SKM-1 (cell line): Measurements from ENCODE around the gene ACADS.
"Not testable (repeated sequence)": the region's sequence is repeated elsewhere in the genome, so short reads cannot be mapped to it uniquely, and the experiment has no call there.

Experiments used
- DNase-seq: peaks from one replicate; lab custom pipeline; 2025; ENCODE audit not compliant: unreplicated experiment; lab: John Stamatoyannopoulos, UW

The ACADS gene

GRCh38 chr12:120726510-120726793 is 826 bp downstream of the ACADS start:
- DNase-seq: no peak

GRCh38 chr12:120726961-120727360 is 1.3 kb downstream of the ACADS start:
- no peak for DNase-seq

DNA sequence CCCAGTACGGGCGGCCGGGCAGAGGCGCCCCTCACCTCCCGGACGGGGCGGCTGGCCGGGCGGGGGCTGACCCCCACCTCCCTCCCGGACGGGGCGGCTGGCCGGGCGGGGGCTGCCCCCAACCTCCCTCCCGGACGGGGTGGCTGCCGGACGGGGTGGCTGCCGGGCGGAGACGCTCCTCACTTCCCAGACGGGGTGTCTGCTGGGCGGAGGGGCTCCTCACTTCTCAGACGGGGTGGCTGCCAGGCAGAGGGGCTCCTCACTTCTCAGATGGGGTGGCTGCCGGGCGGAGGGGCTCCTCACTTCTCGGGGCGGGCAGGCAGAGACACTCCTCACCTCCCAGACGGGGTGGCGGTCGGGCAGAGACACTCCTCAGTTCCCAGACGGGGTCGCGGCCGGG is 6.6 kb downstream of the ACADS start:
- DNase-seq: not testable (repeated sequence)

DNA sequence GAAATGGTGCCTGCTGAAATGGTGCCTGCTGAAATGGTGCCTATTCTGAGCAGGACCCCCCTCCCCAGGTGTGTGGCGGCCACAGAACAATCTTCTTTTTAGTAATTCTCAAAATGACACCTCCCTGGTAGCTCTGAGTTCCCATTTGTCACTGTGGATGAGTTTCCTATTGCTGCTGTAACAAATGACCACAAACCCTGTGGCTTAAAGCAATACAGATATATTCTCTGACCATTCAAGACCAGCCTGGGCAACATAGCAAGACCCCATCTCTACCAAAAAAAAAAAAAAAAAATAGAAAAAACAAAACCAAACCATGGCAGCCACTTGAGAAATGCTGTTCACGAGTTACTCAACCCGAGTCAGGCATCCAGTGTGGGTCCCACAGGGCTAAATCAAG is 7.9 kb downstream of the ACADS start:
- DNase-seq: no peak

DNA sequence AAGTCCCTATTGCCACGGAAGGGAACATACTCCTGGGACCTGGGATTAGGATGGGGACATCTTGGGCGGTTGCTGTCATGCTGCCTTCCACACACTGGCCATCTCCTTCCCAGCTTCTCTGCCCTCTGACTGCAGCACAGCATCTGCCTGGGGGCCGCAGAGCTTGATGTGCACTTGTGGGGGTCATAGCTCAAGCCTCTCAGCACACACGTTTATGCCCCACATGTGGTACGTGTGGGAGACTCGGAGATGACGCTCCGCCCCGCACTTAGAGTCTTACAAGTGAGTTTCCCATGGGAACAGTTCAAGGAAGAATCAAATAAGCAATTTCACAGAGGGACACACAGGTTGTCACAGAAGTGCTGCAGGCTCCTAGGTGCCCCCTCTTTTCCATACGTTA is 8.6 kb downstream of the ACADS start:
- DNase-seq: no peak

DNA sequence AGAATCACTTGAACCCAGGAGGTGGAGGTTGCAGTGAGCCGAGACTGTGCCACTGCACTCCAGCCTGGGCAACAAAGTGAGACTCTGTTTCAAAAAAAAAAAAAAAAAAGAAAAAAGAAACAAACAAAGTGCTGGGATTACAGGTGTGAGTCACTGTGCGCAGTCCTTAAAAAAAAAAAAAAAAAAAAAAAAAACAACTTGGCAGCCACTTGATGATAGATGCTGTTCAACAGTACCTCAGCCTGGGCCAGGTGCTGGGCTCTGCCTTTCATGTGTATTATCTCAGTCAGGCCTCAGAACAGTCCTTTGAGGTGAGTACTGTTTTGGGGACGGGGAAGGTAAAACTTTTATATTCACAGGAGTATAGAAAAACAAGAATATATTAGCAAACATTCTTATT is 9.6 kb downstream of the ACADS start:
- DNase-seq: no peak

DNA sequence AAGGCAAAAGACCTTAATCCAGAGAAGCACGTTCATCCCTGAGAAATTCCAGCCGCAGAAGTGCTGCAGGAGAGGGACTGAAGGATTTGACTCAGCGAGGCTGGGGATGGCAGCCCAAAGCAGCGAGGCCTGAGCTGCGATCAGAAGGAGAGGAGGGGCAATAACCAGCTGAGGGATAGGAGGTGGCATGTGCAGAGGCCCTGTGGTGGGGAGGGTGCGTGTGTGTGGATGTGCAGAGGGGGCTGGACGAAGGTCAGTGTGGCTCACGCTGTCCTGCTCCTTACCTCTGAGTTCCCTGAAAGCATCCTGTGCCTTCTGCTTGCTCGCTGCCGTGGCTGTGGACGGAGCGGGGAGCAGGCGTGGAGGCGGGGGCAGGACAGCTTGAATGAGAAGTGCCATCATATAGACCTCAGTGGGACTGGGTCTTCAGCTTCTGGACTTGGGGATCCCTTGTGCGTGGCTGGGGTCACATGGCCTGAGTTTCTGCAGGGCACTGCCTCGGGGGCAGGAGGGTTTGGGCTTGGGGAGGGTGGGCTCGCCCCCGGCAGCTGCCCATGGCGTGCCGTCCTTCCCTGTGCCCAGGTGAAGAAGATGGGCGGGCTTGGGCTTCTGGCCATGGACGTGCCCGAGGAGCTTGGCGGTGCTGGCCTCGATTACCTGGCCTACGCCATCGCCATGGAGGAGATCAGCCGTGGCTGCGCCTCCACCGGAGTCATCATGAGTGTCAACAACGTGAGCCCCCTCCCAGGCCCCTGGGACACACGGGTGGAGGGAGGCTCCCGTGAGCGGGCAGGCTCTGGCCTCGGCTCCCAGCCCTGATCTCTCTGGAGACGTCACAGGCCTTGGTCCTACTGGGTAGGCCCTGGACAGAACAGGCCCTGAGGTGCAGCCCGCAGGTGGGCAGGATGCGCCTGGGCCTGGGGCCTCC is 11.0 kb downstream of the ACADS start:
- DNase-seq: no peak

- no peak for DNase-seq
Observed at GRCh38 chr12:120737557-120738251, 12.1 kb downstream of the ACADS start.

DNA sequence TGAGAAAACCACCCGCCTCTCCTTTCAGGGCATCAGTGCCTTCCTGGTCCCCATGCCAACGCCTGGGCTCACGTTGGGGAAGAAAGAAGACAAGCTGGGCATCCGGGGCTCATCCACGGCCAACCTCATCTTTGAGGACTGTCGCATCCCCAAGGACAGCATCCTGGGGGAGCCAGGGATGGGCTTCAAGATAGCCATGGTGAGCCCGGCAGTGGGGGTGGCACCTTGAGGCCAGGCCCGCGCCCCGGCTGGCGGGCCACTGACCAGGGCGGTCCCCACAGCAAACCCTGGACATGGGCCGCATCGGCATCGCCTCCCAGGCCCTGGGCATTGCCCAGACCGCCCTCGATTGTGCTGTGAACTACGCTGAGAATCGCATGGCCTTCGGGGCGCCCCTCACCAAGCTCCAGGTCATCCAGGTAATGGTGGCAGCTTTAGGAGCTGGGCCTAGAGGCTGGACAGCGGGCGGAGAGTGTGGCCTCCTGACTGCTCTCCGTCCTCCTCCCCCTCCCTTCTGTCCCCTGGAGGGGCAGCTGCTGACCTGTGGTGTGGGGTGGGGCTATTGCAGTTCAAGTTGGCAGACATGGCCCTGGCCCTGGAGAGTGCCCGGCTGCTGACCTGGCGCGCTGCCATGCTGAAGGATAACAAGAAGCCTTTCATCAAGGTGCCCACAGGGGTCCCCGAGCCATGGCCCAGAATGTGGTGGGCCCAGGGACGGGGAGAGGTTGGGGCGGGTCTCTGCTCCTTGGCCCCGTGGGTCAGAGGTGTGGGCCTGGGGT is 12.8 kb downstream of the ACADS start:
- no peak for DNase-seq

DNA sequence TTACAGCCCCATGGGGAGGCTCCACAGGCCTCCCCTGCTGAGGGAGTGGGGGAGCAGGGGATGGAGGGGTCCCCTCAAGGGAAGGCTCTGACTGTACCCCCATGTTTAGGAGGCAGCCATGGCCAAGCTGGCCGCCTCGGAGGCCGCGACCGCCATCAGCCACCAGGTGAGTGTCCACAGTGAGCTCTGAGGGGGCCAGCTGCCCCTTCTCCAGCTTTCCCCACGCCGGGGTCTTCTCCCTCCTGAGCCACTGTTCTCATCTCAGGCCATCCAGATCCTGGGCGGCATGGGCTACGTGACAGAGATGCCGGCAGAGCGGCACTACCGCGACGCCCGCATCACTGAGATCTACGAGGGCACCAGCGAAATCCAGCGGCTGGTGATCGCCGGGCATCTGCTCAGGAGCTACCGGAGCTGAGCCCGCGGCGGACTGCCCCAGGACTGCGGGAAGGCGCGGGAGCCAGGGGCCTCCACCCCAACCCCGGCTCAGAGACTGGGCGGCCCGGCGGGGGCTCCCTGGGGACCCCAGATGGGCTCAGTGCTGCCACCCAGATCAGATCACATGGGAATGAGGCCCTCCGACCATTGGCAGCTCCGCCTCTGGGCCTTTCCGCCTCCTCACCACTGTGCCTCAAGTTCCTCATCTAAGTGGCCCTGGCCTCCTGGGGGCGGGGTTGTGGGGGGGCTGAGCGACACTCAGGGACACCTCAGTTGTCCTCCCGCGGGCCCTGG is 13.6 kb downstream of the ACADS start:
- DNase-seq: no peak

GRCh38 chr12:120739821-120740613 is 14.4 kb downstream of the ACADS start:
- no peak for DNase-seq

- no peak for DNase-seq
Observed at GRCh38 chr12:120740871-120741270, 15.2 kb downstream of the ACADS start.

DNA sequence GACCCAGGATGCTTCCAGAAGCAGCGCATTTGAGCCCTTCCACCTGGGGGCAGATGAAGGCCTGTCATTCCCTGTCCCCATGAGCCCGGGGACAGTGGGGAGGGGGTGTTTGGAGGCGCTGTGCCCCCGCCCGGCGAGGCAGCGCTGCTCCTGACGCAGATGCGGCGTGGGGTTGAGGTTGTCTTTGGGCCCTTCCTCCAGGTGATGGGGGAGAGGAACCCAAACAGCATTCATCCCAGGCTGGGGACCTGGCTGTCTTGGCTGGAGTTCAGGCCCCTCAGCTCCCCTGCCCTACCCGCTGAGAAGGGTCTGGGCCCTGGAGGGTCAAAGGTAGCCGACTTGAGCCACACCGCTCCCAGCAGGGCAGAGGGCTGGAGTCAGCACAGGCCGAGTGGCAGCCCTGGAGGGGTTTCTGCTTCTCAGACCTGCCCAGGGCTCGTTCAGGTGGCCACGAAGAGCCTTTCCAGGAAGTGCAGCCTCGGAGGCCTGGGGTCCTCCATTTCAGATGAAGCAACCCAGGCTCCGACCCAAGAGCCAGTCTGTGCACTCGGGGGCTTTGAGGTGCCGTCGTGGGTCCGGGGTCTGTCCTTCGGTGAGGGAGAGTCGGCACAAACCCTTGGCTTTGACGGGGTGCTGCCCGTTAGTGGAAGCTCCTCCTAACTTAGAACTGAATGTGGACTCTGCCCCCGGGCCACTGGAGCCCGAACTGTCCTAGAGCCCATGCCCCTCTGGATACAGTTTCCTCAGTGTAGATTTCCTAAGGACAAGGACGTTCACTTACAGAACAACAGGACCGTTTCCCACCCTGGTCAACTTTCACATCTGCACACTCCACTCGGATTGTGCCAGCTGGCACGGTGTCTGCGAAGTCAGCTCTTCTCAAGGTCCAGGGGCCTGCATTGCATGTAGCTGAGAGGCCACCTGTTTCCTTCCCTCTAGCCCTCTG is 16.1 kb downstream of the ACADS start:
- DNase-seq: no peak

DNA sequence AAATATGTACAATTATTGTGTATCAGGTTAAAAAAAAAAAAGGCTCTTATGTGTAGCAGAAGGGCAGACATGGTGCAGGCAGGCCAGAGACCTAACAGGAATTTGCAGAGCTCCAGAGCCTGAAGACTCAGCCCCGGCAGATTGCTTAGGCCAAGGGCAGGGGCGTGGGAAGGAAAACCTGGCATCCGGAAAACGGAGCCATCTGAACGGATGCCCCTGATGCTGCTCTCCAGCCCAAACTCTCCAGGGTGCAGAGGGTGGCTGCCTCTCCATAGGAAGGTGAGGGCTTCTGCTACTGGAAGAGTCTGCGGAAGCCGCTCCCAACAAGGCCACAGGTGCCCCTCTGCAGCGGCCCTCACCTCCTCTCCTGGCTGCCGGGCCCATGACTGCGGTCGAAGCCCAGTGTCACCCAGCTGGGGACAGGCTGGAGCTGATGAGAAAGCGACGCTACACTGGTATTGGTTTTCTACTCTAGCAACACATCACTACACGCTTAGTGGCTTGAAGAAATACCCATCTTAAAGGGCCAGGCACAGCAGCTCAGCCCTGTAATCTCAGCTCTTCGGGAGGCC is 19.4 kb downstream of the ACADS start:
- DNase-seq: no peak

DNA sequence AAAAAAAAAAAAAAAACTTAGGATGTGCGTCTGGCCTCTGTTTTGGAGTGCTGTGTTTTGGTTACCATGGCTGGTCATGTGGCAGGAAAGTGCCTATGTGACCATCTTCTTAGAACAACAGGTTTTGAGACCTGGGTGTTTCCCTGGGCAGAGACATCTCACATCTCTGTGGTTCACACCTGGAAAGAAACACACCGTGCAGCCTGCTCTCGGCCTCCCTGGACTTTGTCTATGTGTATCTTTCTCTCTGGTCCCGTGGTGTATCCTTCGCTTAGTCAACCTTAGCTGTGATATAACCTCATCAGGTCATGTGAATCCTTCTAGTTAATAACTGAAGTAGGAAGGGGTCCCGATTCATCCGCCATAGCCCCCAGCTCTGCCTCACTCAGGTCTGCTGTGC is 22.6 kb downstream of the ACADS start:
- no peak for DNase-seq

GRCh38 chr12:120749256-120749655 is 23.6 kb downstream of the ACADS start:
- DNase-seq: no peak

GRCh38 chr12:120750806-120751205 is 25.2 kb downstream of the ACADS start:
- DNase-seq: no peak

DNA sequence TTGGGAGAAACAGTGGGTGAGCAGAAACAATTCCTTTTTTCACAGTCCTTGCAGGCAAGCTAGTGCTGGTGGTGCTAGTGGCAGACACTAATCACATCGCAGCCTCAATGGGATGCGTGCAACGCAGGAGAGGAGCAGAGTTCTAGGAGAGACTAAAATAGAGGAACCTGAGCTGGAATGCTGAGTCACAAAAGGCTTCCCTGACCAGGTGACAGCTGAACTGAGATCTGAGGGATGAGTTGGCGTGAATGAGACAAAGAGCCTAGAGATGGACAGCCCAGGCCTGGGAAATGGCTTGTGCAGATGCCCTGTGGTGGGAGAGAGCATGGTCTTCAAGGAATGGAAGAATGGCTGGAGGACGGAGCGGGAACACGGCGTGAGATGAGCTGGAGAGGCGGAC is 25.8 kb downstream of the ACADS start:
- no peak for DNase-seq

DNA sequence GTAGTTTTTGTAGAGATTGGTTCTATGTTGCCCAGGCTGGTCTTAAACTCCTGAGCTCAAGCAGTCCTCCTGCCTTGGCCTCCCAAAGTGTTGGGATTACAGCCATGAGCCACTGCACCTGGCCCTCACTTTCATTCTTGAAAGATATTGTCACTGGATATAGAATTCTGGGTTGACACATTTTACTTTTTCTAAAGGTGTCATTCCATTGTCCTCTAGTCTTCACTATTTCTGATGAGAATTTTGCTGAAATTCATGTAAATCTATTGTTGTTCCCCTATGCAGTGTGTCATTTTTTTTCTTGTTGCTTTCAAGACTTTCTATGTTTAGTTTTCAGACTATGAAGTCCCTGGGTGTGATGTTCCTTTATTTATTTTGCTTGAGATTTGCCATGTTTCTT is 29.2 kb downstream of the ACADS start:
- no peak for DNase-seq
